WTC11 (cell line): ENCODE measurements around the gene AGAP3. TPM values are rescaled to one million over a fixed set of nuclear protein-coding genes. Genes with fewer than 3 reads are reported as not detected.

ENCODE experiments used
- ATAC-seq: fragments of 200-7000 bp; cut with Tn5 transposase; 2 replicates; pipeline ENCODE4 v1.10.0; 2021; ENCODE audit warnings: mild to moderate bottlenecking, moderate library complexity
- CTCF ChIA-PET: fragments of 300-600 bp; sonication (Branson Sonifier 250); formaldehyde crosslinking; loops from one replicate; lab custom pipeline; 2021; ENCODE audit warnings: antibody characterized with exemption; lab: Charles Lee
- POLR2A ChIA-PET: fragments of 350-600 bp; sonication (Branson Sonifier 250); formaldehyde crosslinking; loops from one replicate; lab custom pipeline; 2021; ENCODE audit warnings: antibody characterized with exemption; lab: Charles Lee
- DNase-seq: peaks from one replicate; pipeline ENCODE4 v3.0.0; 2021; ENCODE audit warnings: low spot score
- H3K27ac Mint-ChIP-seq: 2 replicates; pipeline ENCODE4 v1.8.0; 2021; ENCODE audit warnings: mixed read lengths
- H3K27me3 Mint-ChIP-seq: 2 replicates; pipeline ENCODE4 v1.8.0; 2021; ENCODE audit warnings: low read depth, mild to moderate bottlenecking, moderate library complexity, mixed read lengths
- H3K36me3 Mint-ChIP-seq: 2 replicates; pipeline ENCODE4 v1.8.0; 2021; ENCODE audit warnings: mixed read lengths
- H3K4me1 Mint-ChIP-seq: 2 replicates; pipeline ENCODE4 v1.8.0; 2022; ENCODE audit warnings: mixed read lengths
- H3K4me3 Mint-ChIP-seq: 2 replicates; pipeline ENCODE4 v1.8.0; 2021; ENCODE audit warnings: mild to moderate bottlenecking, moderate library complexity, mixed read lengths
- H3K9me3 Mint-ChIP-seq: 2 replicates; pipeline ENCODE4 v1.8.0; 2021; ENCODE audit warnings: mixed read lengths
- ATF1 ChIP-seq: sonication (generic); formaldehyde crosslinking; IDR thresholded peaks from 2 replicates; pipeline ENCODE4 v1.8.1; 2023; ENCODE audit warnings: mild to moderate bottlenecking, moderate library complexity, missing genetic modification reagents
- CREM ChIP-seq: sonication (generic); formaldehyde crosslinking; IDR thresholded peaks from 2 replicates; pipeline ENCODE4 v1.8.1; 2022; ENCODE audit warnings: mild to moderate bottlenecking, missing genetic modification reagents, moderate library complexity
- EMX1 ChIP-seq: fragments of 250-450 bp; sonication (Bioruptor Pico); IDR thresholded peaks from 2 replicates; pipeline ENCODE4 v1.8.0; 2021; ENCODE audit warnings: mild to moderate bottlenecking
- JAZF1 ChIP-seq: fragments of 250-450 bp; sonication (Bioruptor Pico); IDR thresholded peaks from 2 replicates; pipeline ENCODE4 v1.9.0; 2021; ENCODE audit warnings: moderate library complexity, mild to moderate bottlenecking, inconsistent platforms
- KAT7 ChIP-seq: sonication (generic); formaldehyde crosslinking; IDR thresholded peaks from 2 replicates; pipeline ENCODE4 v1.8.1; 2023; ENCODE audit warnings: missing genetic modification reagents, mild to moderate bottlenecking, borderline replicate concordance
- RORB ChIP-seq: fragments of 250-450 bp; sonication (Bioruptor Pico); IDR thresholded peaks from 2 replicates; pipeline ENCODE4 v1.9.0; 2021; ENCODE audit warnings: mild to moderate bottlenecking
- TCF7 ChIP-seq: sonication (generic); formaldehyde crosslinking; IDR thresholded peaks from 2 replicates; pipeline ENCODE4 v1.8.0; 2022; ENCODE audit warnings: mild to moderate bottlenecking, low read depth, missing genetic modification reagents, moderate library complexity
- ZBTB21 ChIP-seq: sonication (generic); formaldehyde crosslinking; IDR thresholded peaks from 2 replicates; pipeline ENCODE4 v1.8.1; 2023; ENCODE audit warnings: mild to moderate bottlenecking, missing genetic modification reagents, borderline replicate concordance
- total RNA-seq: library from RNA; stranded (reverse); gene quantifications from 3 replicates; pipeline ENCODE4 v1.2.3, GENCODE V29; 2021
- TF ChIP-seq, protein P1 (sequence below): fragments of 250-450 bp; sonication (Bioruptor Pico); IDR thresholded peaks from 2 replicates; pipeline ENCODE4 v1.9.0; 2021; ENCODE audit warnings: mild to moderate bottlenecking
- TF ChIP-seq, protein P2 (sequence below): sonication (generic); formaldehyde crosslinking; IDR thresholded peaks from 2 replicates; pipeline ENCODE4 v1.8.0; 2022; ENCODE audit warnings: mild to moderate bottlenecking, missing genetic modification reagents
- TF ChIP-seq, protein P3 (sequence below): fragments of 250-450 bp; sonication (Bioruptor Pico); IDR thresholded peaks from 2 replicates; pipeline ENCODE4 v1.8.0; 2021; ENCODE audit warnings: mild to moderate bottlenecking
- TF ChIP-seq, protein P4 (sequence below): sonication (generic); formaldehyde crosslinking; IDR thresholded peaks from 2 replicates; pipeline ENCODE4 v1.8.1; 2023; ENCODE audit warnings: mild to moderate bottlenecking, missing genetic modification reagents
- TF ChIP-seq, protein P5 (sequence below): sonication (generic); formaldehyde crosslinking; IDR thresholded peaks from 2 replicates; pipeline ENCODE4 v1.8.1; 2022; ENCODE audit warnings: low read depth, missing genetic modification reagents, borderline replicate concordance
- TF ChIP-seq, protein P6 (sequence below): fragments of 200-600 bp; IDR thresholded peaks from 2 replicates; pipeline ENCODE4 v1.8.0; 2022; ENCODE audit warnings: antibody characterized with exemption

Gene AGAP3
- total RNA-seq, 1 experiment from 2014 or later, result 163 TPM

DNA sequence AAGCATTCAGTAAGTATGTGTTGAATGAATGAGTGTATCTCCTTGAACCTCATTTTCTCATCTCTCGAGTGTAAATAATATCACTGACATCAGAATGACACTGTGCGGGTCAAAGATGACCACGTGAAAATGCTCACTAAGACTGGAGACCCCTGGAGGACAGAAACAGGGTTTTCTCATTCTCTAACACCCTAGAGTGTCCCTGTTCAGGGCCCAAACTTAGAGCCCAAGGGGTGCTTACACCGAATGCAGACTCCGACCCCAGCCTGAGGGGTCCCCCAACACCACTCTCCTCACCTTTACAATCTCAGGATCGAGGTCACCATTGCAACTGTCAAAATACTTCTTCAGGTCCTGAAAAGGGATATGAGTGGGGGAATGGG, 30.0 kb upstream of the AGAP3 start (continued):
- TF ChIP-seq, protein P1, sequence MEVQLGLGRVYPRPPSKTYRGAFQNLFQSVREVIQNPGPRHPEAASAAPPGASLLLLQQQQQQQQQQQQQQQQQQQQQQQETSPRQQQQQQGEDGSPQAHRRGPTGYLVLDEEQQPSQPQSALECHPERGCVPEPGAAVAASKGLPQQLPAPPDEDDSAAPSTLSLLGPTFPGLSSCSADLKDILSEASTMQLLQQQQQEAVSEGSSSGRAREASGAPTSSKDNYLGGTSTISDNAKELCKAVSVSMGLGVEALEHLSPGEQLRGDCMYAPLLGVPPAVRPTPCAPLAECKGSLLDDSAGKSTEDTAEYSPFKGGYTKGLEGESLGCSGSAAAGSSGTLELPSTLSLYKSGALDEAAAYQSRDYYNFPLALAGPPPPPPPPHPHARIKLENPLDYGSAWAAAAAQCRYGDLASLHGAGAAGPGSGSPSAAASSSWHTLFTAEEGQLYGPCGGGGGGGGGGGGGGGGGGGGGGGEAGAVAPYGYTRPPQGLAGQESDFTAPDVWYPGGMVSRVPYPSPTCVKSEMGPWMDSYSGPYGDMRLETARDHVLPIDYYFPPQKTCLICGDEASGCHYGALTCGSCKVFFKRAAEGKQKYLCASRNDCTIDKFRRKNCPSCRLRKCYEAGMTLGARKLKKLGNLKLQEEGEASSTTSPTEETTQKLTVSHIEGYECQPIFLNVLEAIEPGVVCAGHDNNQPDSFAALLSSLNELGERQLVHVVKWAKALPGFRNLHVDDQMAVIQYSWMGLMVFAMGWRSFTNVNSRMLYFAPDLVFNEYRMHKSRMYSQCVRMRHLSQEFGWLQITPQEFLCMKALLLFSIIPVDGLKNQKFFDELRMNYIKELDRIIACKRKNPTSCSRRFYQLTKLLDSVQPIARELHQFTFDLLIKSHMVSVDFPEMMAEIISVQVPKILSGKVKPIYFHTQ (CRISPR knock-in tag), result no peak
- TF ChIP-seq RORB (CRISPR knock-in tag), result no peak
- TF ChIP-seq, all 79 proteins: peak for 0

DNA sequence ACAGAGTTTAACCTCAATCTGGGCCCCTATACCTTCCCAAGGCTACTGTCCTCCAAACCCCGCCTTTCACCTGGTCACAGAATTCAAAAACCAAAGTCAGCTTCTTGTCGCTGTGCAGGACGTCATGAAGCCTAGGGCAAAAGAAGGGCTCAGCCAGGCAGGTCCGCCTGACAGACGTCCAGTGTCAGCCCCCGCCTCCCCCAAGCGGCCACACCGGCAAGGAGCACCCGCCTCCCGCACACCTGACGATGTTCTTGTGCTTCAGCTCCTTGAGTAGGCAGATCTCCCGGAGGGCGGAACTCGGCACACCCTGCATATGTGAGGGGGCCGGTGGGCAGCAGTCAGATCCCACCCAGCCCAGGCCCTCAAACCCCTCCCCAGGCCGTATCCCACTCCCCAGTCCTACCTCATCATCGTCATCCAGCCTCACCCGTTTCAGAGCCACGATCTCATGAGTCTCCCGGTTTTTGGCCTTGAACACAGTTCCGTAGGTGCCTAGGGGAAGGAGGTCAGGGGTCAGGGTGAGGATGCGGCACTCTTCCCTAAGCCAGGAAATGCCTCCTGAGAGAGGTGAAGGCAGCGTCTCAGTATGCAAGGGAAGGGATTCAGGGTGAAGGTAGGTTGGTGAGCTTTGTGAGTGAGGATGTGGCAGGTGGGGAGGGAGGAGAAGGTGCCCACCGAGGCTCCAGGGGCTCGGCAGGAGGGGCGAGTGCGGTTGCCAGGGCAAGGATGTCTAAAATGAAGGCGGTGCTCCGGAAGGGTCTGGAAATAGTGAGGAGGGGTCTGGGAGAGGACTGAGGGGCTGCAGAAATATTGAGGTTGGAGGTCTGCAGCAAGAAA, 29.4 kb upstream of the AGAP3 start:
- CTCF ChIA-PET, result interaction anchor here (0.9 to 2.7 kb wide), 10 partner anchors 11 to 64 kb away, joined by 3 to 22 read pairs (median 7); partner anchors contain the start of gene ABCB8

DNA sequence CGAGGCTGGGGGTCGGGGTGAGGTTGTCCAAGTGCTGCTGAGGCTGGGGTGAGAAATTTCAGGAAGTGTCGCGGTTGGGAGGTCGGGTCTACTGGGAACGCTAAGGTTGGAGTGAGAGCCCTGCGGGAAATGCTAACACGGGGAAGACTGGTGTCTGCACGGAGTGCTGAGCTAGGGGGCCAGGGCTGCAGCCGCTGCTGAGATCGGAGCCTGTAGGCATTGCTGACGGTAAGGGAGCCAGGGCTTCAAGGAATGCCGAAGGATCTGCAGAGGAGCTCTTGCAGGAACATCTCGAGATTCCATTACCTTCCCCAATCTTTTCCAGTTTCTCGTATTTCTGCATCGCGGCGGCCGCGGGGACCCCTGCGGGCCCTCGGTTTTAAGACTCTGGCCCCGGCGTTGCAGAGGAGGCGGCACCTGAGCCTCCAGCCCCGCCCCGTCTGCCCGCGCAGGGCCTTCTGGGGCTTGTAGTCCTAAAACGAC, 28.7 kb upstream of the AGAP3 start, which contains the start of gene CDK5:
TSS of gene CDK5 (minus strand) at position 392 of the 483 bp plus-strand sequence. CDS start at position 343, 49 bp downstream.
- POLR2A ChIA-PET, result interaction anchor here (0.6 kb wide), 1 partner anchor 1975 kb away, joined by 3 read pairs; no protein-coding TSS in a partner anchor
- H3K27ac Mint-ChIP-seq, result peak within 1 kb of the TSS; percentile 93
- TF ChIP-seq, protein P2, sequence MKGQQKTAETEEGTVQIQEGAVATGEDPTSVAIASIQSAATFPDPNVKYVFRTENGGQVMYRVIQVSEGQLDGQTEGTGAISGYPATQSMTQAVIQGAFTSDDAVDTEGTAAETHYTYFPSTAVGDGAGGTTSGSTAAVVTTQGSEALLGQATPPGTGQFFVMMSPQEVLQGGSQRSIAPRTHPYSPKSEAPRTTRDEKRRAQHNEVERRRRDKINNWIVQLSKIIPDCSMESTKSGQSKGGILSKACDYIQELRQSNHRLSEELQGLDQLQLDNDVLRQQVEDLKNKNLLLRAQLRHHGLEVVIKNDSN, result no peak
- TF ChIP-seq, protein P3, sequence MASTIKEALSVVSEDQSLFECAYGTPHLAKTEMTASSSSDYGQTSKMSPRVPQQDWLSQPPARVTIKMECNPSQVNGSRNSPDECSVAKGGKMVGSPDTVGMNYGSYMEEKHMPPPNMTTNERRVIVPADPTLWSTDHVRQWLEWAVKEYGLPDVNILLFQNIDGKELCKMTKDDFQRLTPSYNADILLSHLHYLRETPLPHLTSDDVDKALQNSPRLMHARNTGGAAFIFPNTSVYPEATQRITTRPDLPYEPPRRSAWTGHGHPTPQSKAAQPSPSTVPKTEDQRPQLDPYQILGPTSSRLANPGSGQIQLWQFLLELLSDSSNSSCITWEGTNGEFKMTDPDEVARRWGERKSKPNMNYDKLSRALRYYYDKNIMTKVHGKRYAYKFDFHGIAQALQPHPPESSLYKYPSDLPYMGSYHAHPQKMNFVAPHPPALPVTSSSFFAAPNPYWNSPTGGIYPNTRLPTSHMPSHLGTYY (CRISPR knock-in tag), result no peak
- TF ChIP-seq EMX1 (no peak), KAT7 (no peak), ATF1 (CRISPR knock-in tag) (no peak), CREM (no peak), TCF7 (CRISPR knock-in tag) (no peak), JAZF1 (no peak), ZBTB21 (no peak)
- TF ChIP-seq, protein P4, sequence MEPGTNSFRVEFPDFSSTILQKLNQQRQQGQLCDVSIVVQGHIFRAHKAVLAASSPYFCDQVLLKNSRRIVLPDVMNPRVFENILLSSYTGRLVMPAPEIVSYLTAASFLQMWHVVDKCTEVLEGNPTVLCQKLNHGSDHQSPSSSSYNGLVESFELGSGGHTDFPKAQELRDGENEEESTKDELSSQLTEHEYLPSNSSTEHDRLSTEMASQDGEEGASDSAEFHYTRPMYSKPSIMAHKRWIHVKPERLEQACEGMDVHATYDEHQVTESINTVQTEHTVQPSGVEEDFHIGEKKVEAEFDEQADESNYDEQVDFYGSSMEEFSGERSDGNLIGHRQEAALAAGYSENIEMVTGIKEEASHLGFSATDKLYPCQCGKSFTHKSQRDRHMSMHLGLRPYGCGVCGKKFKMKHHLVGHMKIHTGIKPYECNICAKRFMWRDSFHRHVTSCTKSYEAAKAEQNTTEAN (CRISPR knock-in tag), result no peak
- TF ChIP-seq, protein P5, sequence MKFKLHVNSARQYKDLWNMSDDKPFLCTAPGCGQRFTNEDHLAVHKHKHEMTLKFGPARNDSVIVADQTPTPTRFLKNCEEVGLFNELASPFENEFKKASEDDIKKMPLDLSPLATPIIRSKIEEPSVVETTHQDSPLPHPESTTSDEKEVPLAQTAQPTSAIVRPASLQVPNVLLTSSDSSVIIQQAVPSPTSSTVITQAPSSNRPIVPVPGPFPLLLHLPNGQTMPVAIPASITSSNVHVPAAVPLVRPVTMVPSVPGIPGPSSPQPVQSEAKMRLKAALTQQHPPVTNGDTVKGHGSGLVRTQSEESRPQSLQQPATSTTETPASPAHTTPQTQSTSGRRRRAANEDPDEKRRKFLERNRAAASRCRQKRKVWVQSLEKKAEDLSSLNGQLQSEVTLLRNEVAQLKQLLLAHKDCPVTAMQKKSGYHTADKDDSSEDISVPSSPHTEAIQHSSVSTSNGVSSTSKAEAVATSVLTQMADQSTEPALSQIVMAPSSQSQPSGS, result no peak

More for the DNA sequence above, 29.4 kb upstream of the AGAP3 start:
- Mint-ChIP-seq H3K27me3 (peaks cover 17% of the 10 kb centered on the region), H3K9me3 (no peaks in the 10 kb centered on the region), H3K4me3 (peak overlapping the region; percentile 98), H3K4me1 (peaks cover 37% of the 10 kb centered on the region), H3K27ac (peak overlapping the region; percentile 36), H3K36me3 (no peaks in the 10 kb centered on the region; the same call in 1 of the 2 replicates)
- POLR2A ChIA-PET, result interaction anchor here (0.6 kb wide), 1 partner anchor 1974 kb away, joined by 3 read pairs; no protein-coding TSS in a partner anchor
- DNase-seq (peak; percentile 69), ATAC-seq (peak; percentile 1; the same call in 1 of the 2 replicates)
- TF ChIP-seq, protein P1 (CRISPR knock-in tag), result no peak
- TF ChIP-seq, protein P6, sequence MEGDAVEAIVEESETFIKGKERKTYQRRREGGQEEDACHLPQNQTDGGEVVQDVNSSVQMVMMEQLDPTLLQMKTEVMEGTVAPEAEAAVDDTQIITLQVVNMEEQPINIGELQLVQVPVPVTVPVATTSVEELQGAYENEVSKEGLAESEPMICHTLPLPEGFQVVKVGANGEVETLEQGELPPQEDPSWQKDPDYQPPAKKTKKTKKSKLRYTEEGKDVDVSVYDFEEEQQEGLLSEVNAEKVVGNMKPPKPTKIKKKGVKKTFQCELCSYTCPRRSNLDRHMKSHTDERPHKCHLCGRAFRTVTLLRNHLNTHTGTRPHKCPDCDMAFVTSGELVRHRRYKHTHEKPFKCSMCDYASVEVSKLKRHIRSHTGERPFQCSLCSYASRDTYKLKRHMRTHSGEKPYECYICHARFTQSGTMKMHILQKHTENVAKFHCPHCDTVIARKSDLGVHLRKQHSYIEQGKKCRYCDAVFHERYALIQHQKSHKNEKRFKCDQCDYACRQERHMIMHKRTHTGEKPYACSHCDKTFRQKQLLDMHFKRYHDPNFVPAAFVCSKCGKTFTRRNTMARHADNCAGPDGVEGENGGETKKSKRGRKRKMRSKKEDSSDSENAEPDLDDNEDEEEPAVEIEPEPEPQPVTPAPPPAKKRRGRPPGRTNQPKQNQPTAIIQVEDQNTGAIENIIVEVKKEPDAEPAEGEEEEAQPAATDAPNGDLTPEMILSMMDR, result peak; percentile 24; the same call in 1 of the 2 replicates

More for the DNA sequence above, 28.7 kb upstream of the AGAP3 start, which contains the start of gene CDK5:
- Mint-ChIP-seq H3K4me1 (peaks cover 40% of the 10 kb centered on the region), H3K36me3 (no peaks in the 10 kb centered on the region; the same call in 1 of the 2 replicates), H3K4me3 (peak within 1 kb of the TSS; percentile 98), H3K27me3 (peaks cover 10% of the 10 kb centered on the region), H3K9me3 (no peaks in the 10 kb centered on the region)
- CTCF ChIA-PET, result interaction anchor here (0.9 to 2.7 kb wide), 10 partner anchors 10 to 65 kb away, joined by 3 to 22 read pairs (median 7); partner anchors contain the start of gene ABCB8
- no peak for DNase-seq
- peak; percentile 2 for ATAC-seq
